NB4 (cell line): ENCODE measurements around the gene ZNF516.

Experiments used
- DNase-seq: peaks from one replicate; pipeline ENCODE4 v3.0.0; 2010; ENCODE audit warnings: low read depth
- H3K4me3 ChIP-seq: one replicate; pipeline ENCODE4 v1.5.1; 2011; ENCODE audit warnings: mild to moderate bottlenecking, low read depth, low read length, moderate library complexity
- MYC ChIP-seq: IDR thresholded peaks from 2 replicates; pipeline ENCODE4 v1.6.1; 2011; ENCODE audit warnings: low read depth, low read length
- POLR2A ChIP-seq: IDR thresholded peaks from 2 replicates; pipeline ENCODE4 v1.6.1; 2011; ENCODE audit warnings: mild to moderate bottlenecking; ENCODE audit not compliant: insufficient read length; ENCODE audit errors: extremely low read depth
- TF ChIP-seq, protein P1 (sequence below): IDR thresholded peaks from 2 replicates; pipeline ENCODE4 v1.6.1; 2011; ENCODE audit warnings: low read depth, low read length
- TF ChIP-seq, protein P2 (sequence below): IDR thresholded peaks from one replicate; pipeline ENCODE4 v1.5.1; 2012; ENCODE audit warnings: low read depth, low read length

The ZNF516 gene

DNA sequence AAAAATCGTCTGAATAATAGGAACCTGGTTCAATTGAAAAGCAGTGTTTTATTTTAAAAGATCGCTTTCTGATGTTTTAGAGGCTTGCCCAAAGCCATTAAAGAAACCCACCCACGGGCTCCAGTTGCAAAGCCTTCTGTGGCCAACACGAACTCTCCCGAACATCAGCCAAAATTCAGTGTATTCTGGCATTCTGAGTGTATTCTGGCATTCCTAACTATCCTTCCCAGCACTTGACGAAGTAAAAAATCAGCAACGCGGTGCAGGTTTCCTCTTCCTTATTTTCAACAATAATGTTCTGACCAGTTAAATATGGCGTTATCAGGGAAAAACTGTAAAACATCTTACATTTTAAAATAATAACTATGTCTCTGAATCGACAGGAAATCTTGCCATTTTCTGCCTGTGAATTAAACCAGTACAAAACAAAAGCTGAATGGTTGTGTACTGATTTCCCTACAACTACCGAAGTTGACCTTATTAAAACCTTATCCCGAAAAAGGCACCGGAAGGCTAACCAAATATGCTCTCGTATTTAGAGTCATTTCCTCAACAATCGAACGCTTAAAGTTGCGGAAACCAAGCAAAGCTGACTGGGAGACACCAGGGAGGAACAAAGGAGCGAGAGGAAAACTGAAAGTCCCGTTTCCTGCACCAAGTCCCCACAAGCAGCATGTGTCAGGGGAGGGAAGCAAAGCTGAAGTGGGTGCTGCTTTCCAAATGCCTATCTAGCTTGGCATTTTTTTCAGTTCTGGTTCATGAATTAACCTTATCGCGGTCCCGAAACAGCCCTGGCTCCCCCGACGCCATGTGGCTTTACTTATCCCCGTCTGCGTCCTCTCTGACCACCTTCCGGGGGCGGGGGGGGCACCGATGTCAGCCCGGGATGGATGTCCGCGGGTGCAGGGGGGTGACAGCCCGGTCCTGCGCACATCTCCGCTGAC is 44.3 kb downstream of the ZNF516 start:
- peak; percentile 47 for DNase-seq
- peak overlapping the region; percentile 52 for H3K4me3 ChIP-seq
- TF ChIP-seq, protein P1, sequence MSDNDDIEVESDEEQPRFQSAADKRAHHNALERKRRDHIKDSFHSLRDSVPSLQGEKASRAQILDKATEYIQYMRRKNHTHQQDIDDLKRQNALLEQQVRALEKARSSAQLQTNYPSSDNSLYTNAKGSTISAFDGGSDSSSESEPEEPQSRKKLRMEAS = no peak
- TF ChIP-seq MYC = no peak

DNA sequence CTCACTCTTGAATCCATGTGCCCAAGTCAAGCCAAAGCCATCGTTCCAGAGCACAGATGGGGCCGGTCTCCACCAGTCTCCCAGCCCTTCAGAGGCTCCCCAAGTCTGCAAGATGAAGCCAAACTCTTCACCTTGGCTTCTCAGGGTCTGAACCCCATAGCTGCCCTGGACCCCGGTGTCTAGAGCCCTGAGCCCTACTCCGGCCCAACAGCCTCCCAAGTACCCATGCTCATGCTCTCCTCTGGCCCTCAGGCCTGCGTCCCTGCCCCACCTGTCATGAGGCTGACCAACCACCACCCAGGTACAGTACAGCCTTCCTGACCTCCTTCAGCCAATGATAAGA is 46.0 kb downstream of the ZNF516 start:
- no peak for DNase-seq
- H3K4me3 ChIP-seq = no peak overlapping the region
- TF ChIP-seq, protein P1 = no peak
- no peak for TF ChIP-seq POLR2A
- TF ChIP-seq, protein P2, sequence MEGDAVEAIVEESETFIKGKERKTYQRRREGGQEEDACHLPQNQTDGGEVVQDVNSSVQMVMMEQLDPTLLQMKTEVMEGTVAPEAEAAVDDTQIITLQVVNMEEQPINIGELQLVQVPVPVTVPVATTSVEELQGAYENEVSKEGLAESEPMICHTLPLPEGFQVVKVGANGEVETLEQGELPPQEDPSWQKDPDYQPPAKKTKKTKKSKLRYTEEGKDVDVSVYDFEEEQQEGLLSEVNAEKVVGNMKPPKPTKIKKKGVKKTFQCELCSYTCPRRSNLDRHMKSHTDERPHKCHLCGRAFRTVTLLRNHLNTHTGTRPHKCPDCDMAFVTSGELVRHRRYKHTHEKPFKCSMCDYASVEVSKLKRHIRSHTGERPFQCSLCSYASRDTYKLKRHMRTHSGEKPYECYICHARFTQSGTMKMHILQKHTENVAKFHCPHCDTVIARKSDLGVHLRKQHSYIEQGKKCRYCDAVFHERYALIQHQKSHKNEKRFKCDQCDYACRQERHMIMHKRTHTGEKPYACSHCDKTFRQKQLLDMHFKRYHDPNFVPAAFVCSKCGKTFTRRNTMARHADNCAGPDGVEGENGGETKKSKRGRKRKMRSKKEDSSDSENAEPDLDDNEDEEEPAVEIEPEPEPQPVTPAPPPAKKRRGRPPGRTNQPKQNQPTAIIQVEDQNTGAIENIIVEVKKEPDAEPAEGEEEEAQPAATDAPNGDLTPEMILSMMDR = no peak
- TF ChIP-seq MYC = no peak; the same call in 1 of the 2 replicates

DNA sequence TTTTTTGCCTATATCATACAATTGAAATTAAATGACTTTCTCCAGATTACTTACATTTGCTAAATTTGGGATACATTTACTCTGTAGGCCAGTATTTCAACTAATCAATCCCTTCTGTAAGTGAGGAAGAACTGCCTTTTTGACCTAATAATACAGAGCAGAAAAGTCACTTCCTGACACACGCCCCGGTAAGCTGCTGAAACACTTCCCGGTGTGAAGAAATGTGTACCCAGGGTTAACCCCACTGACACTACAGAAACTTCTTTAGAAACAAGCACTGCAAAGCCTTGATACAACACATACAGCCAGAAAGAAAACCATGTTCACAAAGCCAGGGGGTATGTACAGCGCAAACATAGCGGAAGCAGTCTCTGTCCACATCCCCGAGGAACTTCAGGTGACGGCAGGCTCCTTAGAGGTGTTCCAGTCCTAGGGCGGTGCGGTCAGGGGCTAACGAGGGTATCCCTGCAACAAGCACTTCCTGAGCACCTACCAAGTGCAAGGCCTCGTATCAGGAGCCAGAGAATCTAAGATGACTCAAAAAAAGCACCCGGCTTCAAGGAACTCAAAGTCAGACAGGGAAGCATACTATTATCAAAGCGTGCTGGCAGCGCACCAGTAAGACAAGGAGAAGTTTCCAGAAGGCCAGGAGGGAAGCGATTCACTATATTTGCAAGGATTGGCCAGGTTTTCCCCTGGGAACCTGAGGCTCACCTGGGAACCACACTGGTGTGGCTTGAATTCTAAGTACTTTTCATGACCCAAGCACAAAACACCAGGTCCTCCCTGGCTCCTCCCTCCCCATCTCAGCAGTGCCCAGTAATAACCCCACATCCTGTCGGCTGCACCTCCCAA is 46.6 kb downstream of the ZNF516 start:
- no peak for TF ChIP-seq MYC
- no peak for TF ChIP-seq POLR2A
- TF ChIP-seq, protein P2 = no peak
- TF ChIP-seq, protein P1 = no peak
- peak; percentile 61 for DNase-seq
- no peak overlapping the region for H3K4me3 ChIP-seq

DNA sequence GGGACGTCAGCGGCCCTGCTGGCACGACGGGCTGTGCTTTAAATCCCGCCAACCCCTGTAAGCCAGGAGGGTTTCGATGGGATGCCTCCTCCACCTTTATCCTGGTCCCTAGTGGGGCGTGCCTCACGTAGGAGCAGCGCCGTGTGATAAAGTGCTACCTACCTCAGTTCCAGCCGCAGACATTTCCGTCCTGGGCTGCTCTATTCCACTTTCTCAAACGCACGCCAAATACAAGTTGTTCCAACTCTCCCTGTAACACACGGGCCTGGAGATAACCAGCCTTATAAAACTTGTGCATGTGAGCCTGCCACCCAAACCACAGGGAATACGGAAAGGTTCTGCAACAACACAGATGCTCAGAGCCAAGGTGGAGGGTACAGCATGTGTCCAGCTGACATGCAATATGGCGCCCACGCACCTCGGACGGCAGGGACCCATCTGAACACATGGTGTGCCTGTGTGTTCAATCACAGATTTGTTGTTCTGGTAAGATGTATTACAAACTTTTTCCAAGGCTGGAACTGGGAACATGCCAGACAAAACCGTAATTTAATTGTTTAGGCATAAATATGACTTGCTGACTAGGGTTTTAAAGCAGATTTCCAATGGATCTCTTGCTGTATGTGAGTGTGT is 47.7 kb downstream of the ZNF516 start:
- H3K4me3 ChIP-seq = no peak overlapping the region
- TF ChIP-seq POLR2A (no peak), MYC (no peak)
- TF ChIP-seq, protein P2 = no peak
- TF ChIP-seq, protein P1 = no peak
- DNase-seq = no peak

DNA sequence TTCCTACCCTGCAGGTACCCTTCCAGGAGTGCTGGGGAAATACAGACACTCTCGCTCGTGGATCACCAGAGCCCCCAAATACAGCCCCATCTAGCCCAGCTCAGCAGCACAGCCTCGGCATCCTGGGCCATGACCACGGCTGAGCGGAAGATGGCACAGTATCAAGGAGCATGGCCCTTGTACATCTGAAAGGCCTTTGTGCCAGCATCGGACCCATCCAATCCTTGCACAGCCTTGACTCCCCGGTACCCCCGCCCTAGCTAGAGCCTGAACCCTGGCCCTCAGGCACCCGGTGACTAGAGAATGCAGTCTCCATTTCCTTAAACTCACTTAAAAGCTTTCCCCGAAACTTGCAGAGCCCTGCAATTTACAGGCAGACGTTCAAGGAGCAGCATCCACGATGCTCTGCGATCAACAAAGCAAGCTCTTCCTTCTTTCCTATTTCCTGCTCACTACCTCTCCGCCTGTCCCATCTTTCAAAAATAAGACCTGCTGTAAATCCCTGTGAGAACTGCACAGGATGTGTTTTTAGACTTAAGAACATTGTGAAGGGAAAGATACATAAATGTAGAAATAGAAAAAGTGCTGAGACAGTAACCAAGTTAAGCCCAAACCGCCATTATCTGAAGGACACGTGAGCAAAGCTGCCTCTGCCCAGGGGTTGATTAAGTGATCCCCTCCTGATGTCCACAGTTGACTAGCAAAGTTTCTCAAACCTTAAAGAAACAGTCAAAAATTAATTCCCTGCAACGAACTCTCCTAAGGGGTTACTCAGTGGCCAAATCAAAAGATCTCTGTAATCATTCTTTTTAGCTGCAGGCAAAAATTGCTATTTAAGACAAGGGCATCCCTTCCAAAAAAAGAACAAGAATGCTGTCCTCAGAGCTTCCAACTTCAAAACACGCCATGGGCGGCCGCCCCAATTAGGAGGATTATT is 48.5 kb downstream of the ZNF516 start:
- TF ChIP-seq, protein P1 = no peak
- no peak for TF ChIP-seq MYC
- no peak for TF ChIP-seq POLR2A
- TF ChIP-seq, protein P2 = no peak
- DNase-seq = no peak
- no peak overlapping the region for H3K4me3 ChIP-seq
